Erythroblast (primary cell): ENCODE data around the gene PCNX4.

ENCODE experiments used
- DNase-seq, 2 experiments: peaks; one replicate each; lab custom pipeline; 2025; lab: John Stamatoyannopoulos, UW
- GATA1 ChIP-seq: IDR thresholded peaks from 2 replicates; pipeline ENCODE4 v1.6.1; 2011; ENCODE audit warnings: low read depth, mild to moderate bottlenecking, control low read depth, low read length, moderate library complexity
- POLR2A ChIP-seq: IDR thresholded peaks from 2 replicates; pipeline ENCODE4 v1.6.1; 2011; ENCODE audit warnings: mild to moderate bottlenecking, low read length

PCNX4 gene

GRCh38 chr14:60214415-60215126, 122.8 kb downstream of the PCNX4 start:
- no peak for DNase-seq
- no peak for TF ChIP-seq POLR2A
- TF ChIP-seq GATA1 = no peak

GRCh38 chr14:60215127-60215444, 123.4 kb downstream of the PCNX4 start:
- TF ChIP-seq POLR2A = no peak
- no peak for DNase-seq

DNA sequence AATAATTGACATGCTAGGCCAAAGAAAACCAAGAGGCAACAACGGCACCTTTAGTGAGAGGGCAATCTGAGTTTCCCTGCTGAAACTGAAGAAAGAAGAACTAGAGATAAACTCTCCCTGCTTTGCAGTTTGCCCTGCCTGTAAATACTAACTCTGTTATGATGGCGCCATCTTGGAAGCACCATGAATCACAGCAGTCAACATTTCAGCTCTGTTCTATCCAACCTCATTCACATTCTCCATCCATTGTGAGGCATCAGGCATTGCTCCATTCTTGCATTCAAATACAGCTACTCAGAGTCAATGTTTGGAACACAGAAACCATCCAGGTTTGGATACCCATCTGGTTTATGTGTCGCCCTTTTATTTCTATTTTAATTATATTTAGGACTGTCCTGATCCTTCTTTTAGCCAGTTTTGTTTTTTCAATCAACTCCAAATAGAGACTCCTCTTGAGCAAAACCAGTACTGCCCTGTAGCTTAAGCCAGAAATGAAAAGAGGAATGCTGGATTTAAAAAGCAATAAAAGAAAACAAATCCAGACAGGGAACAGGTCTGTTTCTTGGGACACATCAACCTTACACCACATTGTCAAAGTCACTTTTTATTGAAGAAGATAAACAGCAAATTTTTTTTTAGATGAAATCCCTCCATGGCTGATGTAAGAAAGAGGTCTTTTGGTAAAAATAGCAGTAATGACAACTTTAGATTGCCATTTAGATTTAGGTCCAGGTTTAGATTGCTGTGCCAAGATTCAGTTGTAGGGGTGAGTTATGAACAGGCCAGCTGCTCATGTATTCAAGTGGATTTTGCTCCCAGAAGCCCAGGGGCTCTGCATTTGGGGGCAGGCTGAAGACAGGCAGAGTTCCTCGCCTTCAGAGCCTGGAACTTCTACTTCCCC, 124.0 kb downstream of the PCNX4 start:
- DNase-seq = no peak
- TF ChIP-seq POLR2A = no peak
- no peak for TF ChIP-seq GATA1

GRCh38 chr14:60217713-60218112, 126.0 kb downstream of the PCNX4 start:
- no peak for TF ChIP-seq POLR2A
- TF ChIP-seq GATA1 = no peak
- no peak for DNase-seq
